HEK293T (cell line): ENCODE data around the gene PSME1.

Experiments used
- ARNT ChIP-seq: fragments of 450-650 bp; IDR thresholded peaks from 2 replicates; pipeline ENCODE4 v1.6.1; 2017; ENCODE audit warnings: mild to moderate bottlenecking
- BHLHE40 ChIP-seq: fragments of 450-650 bp; IDR thresholded peaks from 2 replicates; pipeline ENCODE4 v1.6.1; 2016; ENCODE audit warnings: mild to moderate bottlenecking, moderate library complexity, borderline replicate concordance
- CTBP1 ChIP-seq: fragments of 450-650 bp; IDR thresholded peaks from 2 replicates; pipeline ENCODE4 v1.6.1; 2016; ENCODE audit warnings: borderline replicate concordance
- ELF4 ChIP-seq: fragments of 450-650 bp; IDR thresholded peaks from 2 replicates; pipeline ENCODE4 v1.6.1; 2017; ENCODE audit warnings: antibody characterized with exemption
- FOXM1 ChIP-seq: fragments of 450-650 bp; IDR thresholded peaks from 2 replicates; pipeline ENCODE4 v1.6.1; 2017; ENCODE audit warnings: mild to moderate bottlenecking, borderline replicate concordance
- NFRKB ChIP-seq: fragments of 450-650 bp; IDR thresholded peaks from 2 replicates; pipeline ENCODE4 v1.6.1; 2016; ENCODE audit warnings: mild to moderate bottlenecking, moderate library complexity
- PKNOX1 ChIP-seq: fragments of 450-650 bp; IDR thresholded peaks from 2 replicates; pipeline ENCODE4 v1.6.1; 2016
- SP1 ChIP-seq: fragments of 450-650 bp; IDR thresholded peaks from 2 replicates; pipeline ENCODE4 v1.6.1; 2017
- SUZ12 ChIP-seq: fragments of 450-650 bp; IDR thresholded peaks from 2 replicates; pipeline ENCODE4 v1.6.1; 2016; ENCODE audit warnings: mild to moderate bottlenecking
- TARDBP ChIP-seq: fragments of 450-650 bp; IDR thresholded peaks from 2 replicates; pipeline ENCODE4 v1.6.1; 2016
- ZNF384 ChIP-seq: fragments of 450-650 bp; IDR thresholded peaks from 2 replicates; pipeline ENCODE4 v1.6.1; 2016

GRCh38 chr14:24183014-24183481 is 47.1 kb downstream of the PSME1 start:
- TF ChIP-seq TARDBP = no peak
- no peak for TF ChIP-seq FOXM1
- no peak for TF ChIP-seq SUZ12
- no peak for TF ChIP-seq PKNOX1
- no peak for TF ChIP-seq BHLHE40
- TF ChIP-seq SP1 = no peak
- TF ChIP-seq ELF4 = no peak
- TF ChIP-seq ARNT = no peak
- TF ChIP-seq ZNF384 = no peak
- no peak for TF ChIP-seq CTBP1
- no peak for TF ChIP-seq NFRKB
